Stimulated activated CD4-positive, alpha-beta T cell treated with anti-CD3 and anti-CD28 coated beads, Interleukin-4, amount 100 ng/mL, for 1 hour (primary cell): ENCODE data around the gene PPP1R3E.
"Not testable (repeated sequence)": the region's sequence is repeated elsewhere in the genome, so short reads cannot be mapped to it uniquely, and the experiment has no call there.

Experiments
- DNase-seq: peaks from one replicate; pipeline ENCODE4 v3.0.0-alpha.2; 2020

The PPP1R3E gene

GRCh38 chr14:23302290-23303225 lies at the start of gene PPP1R3E:
Gene PPP1R3E, minus strand, starts transcription at chr14:23302859. Its CDS starts 283 bp downstream, at chr14:23302576.
- DNase-seq, result peak; percentile 89

GRCh38 chr14:23351681-23352505 lies 49.2 kb upstream of the PPP1R3E start:
- no peak for DNase-seq

GRCh38 chr14:23349156-23349845 lies 46.6 kb upstream of the PPP1R3E start:
- no peak for DNase-seq

GRCh38 chr14:23348297-23348655 lies 45.6 kb upstream of the PPP1R3E start:
- no peak for DNase-seq

- no peak for DNase-seq
Observed at GRCh38 chr14:23347406-23348296, 45.0 kb upstream of the PPP1R3E start.

GRCh38 chr14:23346693-23347405 lies 44.2 kb upstream of the PPP1R3E start:
- DNase-seq, result no peak

GRCh38 chr14:23345987-23346692 lies 43.5 kb upstream of the PPP1R3E start:
- DNase-seq, result no peak

- DNase-seq, result no peak
Observed at GRCh38 chr14:23344481-23344880, 41.8 kb upstream of the PPP1R3E start.

GRCh38 chr14:23339506-23340268 lies 37.0 kb upstream of the PPP1R3E start:
- DNase-seq, result no peak

- DNase-seq, result no peak
Observed at GRCh38 chr14:23335623-23336022, 33.0 kb upstream of the PPP1R3E start.

- DNase-seq, result peak; percentile 46
Observed at GRCh38 chr14:23327947-23328744, 25.5 kb upstream of the PPP1R3E start.

- no peak for DNase-seq
Observed at GRCh38 chr14:23326491-23327332, 24.1 kb upstream of the PPP1R3E start.

- not testable (repeated sequence) for DNase-seq
Observed at GRCh38 chr14:23325746-23326145, 23.1 kb upstream of the PPP1R3E start.

- DNase-seq, result no peak
Observed at GRCh38 chr14:23324993-23325392, 22.3 kb upstream of the PPP1R3E start.

- no peak for DNase-seq
Observed at GRCh38 chr14:23324455-23324846, 21.8 kb upstream of the PPP1R3E start.

GRCh38 chr14:23323838-23324454 lies 21.3 kb upstream of the PPP1R3E start:
- no peak for DNase-seq
